Ishikawa (cell line): ENCODE measurements around the gene THSD4.

ENCODE experiments used
- CREB1 ChIP-seq: IDR thresholded peaks from 2 replicates; pipeline ENCODE4 v1.6.1; 2012; ENCODE audit warnings: low read depth
- EGR1 ChIP-seq: IDR thresholded peaks from 2 replicates; pipeline ENCODE4 v1.6.1; 2012
- EP300 ChIP-seq: IDR thresholded peaks from 2 replicates; pipeline ENCODE4 v1.6.1; 2012; ENCODE audit warnings: borderline replicate concordance
- NFIC ChIP-seq: IDR thresholded peaks from 2 replicates; pipeline ENCODE4 v1.6.1; 2012
- RAD21 ChIP-seq: IDR thresholded peaks from 2 replicates; pipeline ENCODE4 v1.6.1; 2012; ENCODE audit warnings: low read depth
- TCF12 ChIP-seq: IDR thresholded peaks from 2 replicates; pipeline ENCODE4 v1.6.1; 2012; ENCODE audit warnings: low read depth
- TF ChIP-seq, protein P1 (sequence below): IDR thresholded peaks from 2 replicates; pipeline ENCODE4 v1.6.1; 2012; ENCODE audit warnings: low read depth, mild to moderate bottlenecking
- TF ChIP-seq, protein P2 (sequence below): IDR thresholded peaks from 2 replicates; pipeline ENCODE4 v1.6.1; 2012

DNA sequence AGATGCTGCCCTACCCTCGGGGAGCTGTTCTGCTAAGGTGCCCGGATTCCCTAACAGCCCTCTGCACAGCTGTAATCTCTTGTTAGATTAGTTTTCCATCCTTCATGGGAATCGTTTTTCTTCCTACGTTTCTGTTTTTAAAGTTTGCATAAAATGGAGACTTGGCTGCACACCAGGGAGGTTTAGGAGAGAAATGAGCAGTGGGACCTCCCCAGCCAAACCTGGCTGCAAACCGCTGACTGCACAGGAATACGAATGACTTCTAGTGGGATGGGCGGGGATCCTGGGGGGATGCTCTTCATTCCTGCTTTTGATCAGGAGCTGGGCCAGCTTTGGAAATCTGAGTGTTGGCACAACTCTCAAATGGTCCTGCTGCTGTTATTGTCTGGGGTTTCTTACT lies 77.5 kb downstream of the THSD4 start:
- TF ChIP-seq, protein P1, sequence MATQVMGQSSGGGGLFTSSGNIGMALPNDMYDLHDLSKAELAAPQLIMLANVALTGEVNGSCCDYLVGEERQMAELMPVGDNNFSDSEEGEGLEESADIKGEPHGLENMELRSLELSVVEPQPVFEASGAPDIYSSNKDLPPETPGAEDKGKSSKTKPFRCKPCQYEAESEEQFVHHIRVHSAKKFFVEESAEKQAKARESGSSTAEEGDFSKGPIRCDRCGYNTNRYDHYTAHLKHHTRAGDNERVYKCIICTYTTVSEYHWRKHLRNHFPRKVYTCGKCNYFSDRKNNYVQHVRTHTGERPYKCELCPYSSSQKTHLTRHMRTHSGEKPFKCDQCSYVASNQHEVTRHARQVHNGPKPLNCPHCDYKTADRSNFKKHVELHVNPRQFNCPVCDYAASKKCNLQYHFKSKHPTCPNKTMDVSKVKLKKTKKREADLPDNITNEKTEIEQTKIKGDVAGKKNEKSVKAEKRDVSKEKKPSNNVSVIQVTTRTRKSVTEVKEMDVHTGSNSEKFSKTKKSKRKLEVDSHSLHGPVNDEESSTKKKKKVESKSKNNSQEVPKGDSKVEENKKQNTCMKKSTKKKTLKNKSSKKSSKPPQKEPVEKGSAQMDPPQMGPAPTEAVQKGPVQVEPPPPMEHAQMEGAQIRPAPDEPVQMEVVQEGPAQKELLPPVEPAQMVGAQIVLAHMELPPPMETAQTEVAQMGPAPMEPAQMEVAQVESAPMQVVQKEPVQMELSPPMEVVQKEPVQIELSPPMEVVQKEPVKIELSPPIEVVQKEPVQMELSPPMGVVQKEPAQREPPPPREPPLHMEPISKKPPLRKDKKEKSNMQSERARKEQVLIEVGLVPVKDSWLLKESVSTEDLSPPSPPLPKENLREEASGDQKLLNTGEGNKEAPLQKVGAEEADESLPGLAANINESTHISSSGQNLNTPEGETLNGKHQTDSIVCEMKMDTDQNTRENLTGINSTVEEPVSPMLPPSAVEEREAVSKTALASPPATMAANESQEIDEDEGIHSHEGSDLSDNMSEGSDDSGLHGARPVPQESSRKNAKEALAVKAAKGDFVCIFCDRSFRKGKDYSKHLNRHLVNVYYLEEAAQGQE = no peak
- TF ChIP-seq EP300 (no peak), EGR1 (no peak), CREB1 (no peak), NFIC (no peak), RAD21 (no peak), TCF12 (no peak)
- TF ChIP-seq, protein P2, sequence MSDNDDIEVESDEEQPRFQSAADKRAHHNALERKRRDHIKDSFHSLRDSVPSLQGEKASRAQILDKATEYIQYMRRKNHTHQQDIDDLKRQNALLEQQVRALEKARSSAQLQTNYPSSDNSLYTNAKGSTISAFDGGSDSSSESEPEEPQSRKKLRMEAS = no peak
